GM19452 (cell line): Measurements from ENCODE around the gene DUOX1.

Source experiments
- ATAC-seq: cut with Tn5 transposase; IDR thresholded peaks from one replicate; pipeline ENCODE4 v1.9.1; 2021; ENCODE audit not compliant: unreplicated experiment

The DUOX1 gene

GRCh38 chr15:45165536-45165935, 35.7 kb downstream of the DUOX1 start:
- no peak for ATAC-seq

GRCh38 chr15:45166834-45167630, 37.2 kb downstream of the DUOX1 start:
- ATAC-seq = peak; percentile 92

GRCh38 chr15:45167631-45168205, 37.9 kb downstream of the DUOX1 start:
- no peak for ATAC-seq

GRCh38 chr15:45168286-45168685, 38.5 kb downstream of the DUOX1 start:
- ATAC-seq = no peak

GRCh38 chr15:45168751-45169551, 39.2 kb downstream of the DUOX1 start:
- no peak for ATAC-seq

- ATAC-seq = no peak
Measured at GRCh38 chr15:45169608-45170480, 40.0 kb downstream of the DUOX1 start.

- no peak for ATAC-seq
Measured at GRCh38 chr15:45171912-45172311, 42.1 kb downstream of the DUOX1 start.

GRCh38 chr15:45174069-45174468, 44.3 kb downstream of the DUOX1 start:
- ATAC-seq = no peak

- ATAC-seq = no peak
Measured at GRCh38 chr15:45174577-45174976, 44.8 kb downstream of the DUOX1 start.

GRCh38 chr15:45177285-45177684, 47.5 kb downstream of the DUOX1 start:
- ATAC-seq = no peak

- no peak for ATAC-seq
Measured at GRCh38 chr15:45179221-45179985, 49.6 kb downstream of the DUOX1 start.

- ATAC-seq = no peak
Measured at GRCh38 chr15:45180201-45180600, 50.4 kb downstream of the DUOX1 start.

GRCh38 chr15:45180648-45181436, 51.0 kb downstream of the DUOX1 start:
- no peak for ATAC-seq

GRCh38 chr15:45181491-45182285, 51.9 kb downstream of the DUOX1 start:
- no peak for ATAC-seq

GRCh38 chr15:45182996-45183395, 53.2 kb downstream of the DUOX1 start:
- no peak for ATAC-seq

- ATAC-seq = no peak
Measured at GRCh38 chr15:45183511-45183910, 53.7 kb downstream of the DUOX1 start.

- no peak for ATAC-seq
Measured at GRCh38 chr15:45184562-45185041, 54.8 kb downstream of the DUOX1 start.

GRCh38 chr15:45185069-45185779, 55.4 kb downstream of the DUOX1 start:
- no peak for ATAC-seq
